ENCODE measurements around the gene ANKS1B.
"Not testable (repeated sequence)": the region's sequence is repeated elsewhere in the genome, so short reads cannot be mapped to it uniquely, and the experiment has no call there.

Gene ANKS1B

DNA sequence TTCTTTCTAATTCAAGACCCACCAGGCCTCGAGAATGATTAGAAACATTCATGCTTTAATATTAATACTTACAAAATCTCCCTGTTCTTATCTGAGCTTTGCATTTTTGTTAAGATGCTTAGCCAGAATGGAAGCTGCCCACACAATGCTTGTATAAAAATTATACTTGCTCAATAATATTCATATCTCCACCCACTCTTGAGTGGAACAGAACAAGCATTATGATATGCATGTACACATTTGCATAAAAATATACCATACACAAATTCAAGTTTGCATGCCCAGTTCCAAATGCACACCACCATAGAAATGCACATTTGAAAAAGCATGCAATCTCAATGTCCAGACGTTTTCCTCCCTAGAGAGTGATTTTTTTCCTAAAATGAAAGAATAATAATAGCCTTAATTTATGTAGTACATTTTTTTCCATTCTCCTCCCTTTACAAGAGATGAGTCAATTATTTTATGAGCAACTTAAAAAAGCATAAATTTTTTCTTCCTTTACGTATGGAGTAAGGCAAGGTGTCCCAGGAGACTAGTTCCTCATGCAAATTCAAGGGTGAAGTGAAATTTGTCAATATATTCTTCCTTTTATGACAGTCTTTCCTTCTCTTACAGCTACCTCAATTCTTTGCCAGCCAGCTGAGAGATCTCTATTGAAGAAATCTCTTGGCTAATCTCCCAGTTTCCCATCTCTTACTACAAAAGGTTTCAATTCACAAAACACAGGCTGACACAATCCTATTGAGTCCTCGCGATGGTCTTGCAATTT is 650.3 kb downstream of the ANKS1B start:
- peak; percentile 86 for DNase-seq

DNA sequence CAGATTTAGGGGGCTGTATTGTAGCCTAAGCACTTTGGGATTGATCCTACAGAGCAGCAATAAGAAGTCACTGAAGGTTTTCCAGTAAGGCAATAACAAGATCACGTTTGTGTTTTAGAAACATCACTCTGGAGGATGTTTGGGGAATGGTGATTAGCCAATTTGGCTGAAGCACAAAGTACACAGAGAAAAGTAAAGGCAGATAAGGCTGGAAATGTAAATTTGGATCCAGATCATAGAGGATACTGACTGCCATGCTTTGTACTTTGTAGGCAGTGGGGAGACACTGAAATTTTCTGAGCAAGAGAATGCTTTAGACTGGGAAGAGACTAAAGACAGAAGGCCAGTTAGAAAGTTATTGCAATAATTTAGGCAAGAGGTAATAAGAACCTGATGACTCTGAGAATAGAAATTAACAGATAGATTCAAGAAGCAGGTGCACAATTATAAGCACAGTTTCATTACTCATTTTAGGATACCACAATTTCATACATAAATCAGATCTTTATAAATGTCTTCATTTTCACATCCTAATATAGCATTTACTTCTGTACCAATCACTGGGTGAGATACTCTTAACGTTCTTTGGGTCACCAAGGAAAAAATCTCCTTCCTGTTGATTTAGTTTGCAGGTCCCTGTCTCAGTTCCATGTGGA is 651.7 kb downstream of the ANKS1B start:
- peak; percentile 6 for DNase-seq

DNA sequence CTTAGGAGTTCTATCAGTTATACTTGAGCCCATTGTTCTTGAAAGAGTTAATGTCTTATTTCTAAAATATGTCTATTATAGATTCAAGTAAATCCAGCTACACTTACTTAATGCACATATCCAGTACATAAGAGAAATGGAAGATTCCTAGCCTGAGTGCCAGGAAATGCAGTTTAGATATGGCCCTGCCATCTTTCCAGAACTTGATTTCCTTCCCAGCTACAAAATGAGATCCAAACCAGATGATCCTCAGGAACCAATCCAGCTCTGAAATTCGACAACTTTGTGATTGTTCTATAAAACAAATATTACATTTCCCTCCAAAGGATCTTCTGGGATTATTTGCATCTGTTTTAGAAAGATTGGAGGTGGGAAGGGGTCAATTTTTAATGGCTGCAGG is 654.5 kb downstream of the ANKS1B start:
- DNase-seq = no peak

DNA sequence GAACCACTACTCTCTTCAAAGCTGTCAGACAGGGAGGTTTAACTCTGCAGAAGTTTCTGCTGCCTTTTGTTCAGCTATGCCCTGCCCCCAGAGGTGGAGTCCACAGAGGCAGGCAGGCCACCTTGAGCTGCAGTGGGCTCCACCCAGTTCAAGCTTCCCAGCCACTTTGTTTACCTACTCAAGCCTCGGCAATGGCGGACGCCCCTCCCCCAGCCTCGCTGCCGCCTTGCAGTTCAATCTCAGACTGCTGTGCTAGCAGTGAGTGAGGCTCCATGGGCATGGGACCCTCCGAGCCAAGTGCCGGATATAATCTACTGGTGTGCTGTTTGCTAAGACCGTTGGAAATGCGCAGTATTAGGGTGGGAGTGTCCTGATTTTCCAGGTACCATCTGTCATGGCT is 663.5 kb downstream of the ANKS1B start:
- DNase-seq = not testable (repeated sequence)

DNA sequence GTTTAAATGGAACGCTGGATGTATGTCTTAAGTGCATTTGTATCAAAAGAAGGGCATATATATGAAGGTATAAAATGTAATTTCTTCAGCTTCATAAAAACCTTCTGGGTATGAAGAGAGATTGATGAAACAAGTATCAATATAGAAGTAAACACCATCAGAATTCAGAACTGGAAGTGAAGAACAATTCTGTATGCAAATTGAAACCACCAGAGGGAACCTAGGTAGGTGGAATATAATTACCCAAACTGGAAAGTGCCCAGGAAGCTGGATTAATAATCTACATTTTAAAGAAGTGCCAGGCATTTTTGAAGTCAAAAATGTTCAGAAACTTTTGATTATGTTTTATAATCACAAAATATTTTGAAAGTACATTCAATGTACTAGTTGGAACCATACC is 673.4 kb downstream of the ANKS1B start:
- no peak for DNase-seq

DNA sequence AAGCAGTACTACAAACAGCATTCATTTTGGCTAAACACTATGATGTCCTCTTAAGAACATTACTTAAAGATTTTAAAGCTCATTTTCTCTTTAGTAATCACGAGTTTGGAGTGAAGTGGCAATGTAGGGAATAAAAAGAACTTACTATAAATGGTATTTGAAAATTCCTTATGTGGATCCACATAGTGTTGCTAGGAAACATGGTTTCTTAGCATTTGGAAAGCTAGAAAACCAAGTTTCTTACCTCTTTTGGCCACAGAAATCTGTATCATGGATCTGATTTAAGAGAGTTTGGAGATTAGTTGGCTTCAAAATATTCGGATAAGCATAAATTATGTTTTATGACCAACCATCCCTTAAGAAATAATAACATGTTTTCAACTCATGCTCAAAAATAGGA is 674.9 kb downstream of the ANKS1B start:
- DNase-seq = no peak

DNA sequence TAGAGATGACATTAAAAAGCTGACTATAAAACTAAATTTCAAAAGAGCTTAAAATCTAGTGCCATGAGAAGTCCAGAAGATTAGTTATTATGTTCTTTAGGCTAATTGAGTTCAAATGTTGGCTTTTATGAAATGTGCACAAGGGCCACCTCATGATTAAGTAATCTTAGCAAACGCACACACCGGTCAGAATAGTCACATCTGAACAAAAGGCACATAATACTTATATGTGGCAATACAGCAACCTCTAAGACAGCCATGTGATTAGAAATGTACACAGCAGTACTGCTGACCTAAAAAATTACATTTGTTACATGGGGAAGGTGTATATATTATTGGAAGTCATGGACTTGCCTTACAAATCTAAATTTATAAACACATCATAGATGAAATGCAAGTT is 681.9 kb downstream of the ANKS1B start:
- no peak for DNase-seq

- no peak for DNase-seq
These were observed 697.6 kb downstream of the ANKS1B start for GRCh38 chr12:99287136-99287535.

DNA sequence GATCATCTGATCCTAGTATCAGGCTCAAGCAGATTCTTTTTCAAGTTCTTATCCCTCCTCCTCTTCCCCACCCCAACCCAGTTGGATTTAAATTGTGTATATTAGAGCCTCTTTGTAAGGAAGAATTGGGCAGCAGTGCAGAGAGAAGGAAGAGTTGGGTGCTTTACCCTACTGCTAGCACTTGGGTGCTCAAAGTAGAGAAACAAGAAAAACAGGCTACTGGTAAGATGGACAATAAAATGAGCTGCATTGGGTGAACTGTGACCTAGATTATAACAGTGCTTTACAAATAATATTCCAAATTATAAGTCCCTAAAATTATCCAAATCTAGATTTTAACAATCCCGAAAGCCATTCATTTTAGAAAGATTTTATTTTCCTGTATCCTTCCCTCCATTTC is 700.6 kb downstream of the ANKS1B start:
- no peak for DNase-seq

DNA sequence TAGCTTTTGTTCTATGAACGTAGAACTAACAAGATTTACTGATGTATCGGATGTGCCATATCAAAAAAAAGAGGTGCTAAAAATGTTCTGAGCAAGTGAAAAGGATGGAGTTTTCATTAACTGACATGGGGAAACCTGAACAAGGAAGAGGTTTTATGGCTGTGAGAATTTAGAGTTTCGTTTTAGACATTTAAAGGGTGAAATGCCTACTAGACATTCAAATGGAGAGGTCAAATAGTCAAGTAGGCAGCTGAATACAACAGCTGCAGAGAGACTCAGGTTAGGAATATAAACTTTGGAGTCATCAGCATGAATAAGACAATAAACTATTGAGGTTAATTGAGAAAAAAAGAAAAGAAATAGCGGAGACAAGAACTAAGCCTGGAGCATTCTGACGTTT is 702.1 kb downstream of the ANKS1B start:
- DNase-seq = no peak

DNA sequence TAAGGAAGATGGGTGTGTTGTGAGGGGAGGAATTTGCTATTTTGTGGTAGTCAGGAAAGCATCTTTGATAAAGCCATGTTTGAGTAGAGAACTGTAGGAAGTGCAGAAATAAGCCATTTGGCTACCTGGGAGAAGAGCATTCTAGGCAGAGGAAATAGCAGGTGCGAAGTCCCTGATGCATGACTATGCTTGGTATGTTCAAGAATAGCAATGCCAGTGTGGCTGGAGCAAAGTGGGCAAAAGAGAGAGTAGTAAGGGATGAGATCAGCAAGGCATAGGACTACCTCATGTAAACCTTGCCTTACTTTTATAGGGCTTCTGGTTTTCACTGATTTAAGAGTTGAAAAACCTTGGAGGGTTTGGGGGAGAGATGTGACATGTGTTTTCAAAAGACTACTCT is 702.6 kb downstream of the ANKS1B start:
- no peak for DNase-seq

- DNase-seq = no peak
These were observed 703.5 kb downstream of the ANKS1B start for GRCh38 chr12:99281277-99281676.

GRCh38 chr12:99278899-99279298 is 705.8 kb downstream of the ANKS1B start:
- DNase-seq = no peak

- DNase-seq = no peak
These were observed 707.0 kb downstream of the ANKS1B start for GRCh38 chr12:99277591-99278379.

DNA sequence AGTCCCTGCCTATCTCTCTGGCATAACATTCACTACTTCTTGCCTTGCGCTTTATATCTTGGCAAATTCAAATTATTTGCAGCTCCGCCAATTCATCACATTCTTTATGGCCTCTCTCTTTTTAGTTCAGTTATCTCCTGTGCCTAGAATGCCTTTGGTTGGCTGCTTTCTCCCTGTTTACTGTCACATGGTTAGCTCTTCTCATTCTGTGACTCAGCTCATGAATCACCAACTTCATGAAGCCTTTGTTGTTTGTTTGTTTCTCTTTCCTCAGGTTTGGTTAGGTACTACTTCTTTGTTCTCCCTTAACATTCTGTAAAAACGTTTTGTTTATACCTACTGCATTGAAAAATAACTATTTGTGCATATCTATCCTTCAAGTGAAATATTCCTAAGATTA is 713.7 kb downstream of the ANKS1B start:
- DNase-seq = no peak

- no peak for DNase-seq
These were observed 717.7 kb downstream of the ANKS1B start for GRCh38 chr12:99267038-99267437.

DNA sequence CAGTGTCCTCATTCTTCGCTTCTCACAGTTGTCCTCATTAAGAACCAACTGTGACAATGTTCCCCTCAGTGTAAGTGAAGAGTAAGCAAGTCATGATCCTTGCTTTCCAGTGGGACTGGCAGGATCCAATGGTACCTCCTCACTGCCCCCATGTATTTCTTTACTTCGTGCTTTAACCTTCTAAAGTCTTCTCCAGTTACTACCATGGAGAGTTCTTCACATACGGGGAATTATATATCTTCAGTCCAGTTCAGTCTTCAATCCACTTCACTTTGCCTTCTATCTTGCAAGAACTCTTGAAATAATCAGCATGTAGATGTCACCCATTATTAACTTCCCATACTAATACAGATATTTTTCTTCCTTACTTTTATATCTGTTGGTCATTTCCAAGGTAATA is 719.1 kb downstream of the ANKS1B start:
- DNase-seq = no peak

DNA sequence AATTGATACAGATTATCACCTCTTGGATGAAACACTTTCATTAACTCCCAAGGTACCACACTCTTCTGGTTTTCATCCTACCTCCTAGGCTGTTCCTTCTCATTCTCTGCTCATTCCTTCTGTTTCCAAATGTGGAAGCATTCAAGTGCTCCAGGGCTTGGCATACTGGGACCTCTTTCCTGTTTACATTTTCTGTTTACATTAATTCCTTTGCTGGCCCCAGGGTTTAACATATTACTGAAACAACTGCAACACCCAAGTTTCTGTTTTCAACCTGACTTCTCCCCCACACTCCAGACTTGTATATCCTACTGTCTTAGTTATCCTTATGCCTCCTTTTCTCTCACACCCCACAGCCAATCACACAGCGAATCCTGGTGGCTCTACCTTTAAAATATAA is 723.5 kb downstream of the ANKS1B start:
- DNase-seq = no peak

DNA sequence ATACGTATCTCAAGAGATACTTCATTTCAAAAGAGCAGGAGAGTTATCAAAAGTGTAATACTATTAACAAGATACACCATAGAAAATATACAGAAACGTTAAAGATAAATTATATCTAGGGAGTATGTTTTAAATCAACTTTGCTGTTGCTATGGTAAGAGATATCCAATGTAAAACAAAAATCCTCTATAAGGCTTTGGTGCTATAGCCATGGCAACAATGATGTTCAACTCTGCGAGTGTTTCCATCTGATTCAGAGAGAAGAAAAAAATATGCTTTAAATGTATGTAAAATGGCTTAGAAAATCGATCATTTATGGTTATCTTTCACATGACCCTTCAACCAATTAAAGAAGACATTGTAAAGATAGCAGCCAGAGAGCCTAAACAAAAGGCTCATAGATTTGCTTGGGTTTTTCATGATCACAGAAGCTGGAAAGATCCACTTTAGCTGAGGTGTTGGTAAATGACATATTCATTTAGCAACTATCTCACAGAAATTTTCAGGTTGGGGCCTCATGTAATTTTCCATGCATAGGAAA is 724.2 kb downstream of the ANKS1B start:
- no peak for DNase-seq

DNA sequence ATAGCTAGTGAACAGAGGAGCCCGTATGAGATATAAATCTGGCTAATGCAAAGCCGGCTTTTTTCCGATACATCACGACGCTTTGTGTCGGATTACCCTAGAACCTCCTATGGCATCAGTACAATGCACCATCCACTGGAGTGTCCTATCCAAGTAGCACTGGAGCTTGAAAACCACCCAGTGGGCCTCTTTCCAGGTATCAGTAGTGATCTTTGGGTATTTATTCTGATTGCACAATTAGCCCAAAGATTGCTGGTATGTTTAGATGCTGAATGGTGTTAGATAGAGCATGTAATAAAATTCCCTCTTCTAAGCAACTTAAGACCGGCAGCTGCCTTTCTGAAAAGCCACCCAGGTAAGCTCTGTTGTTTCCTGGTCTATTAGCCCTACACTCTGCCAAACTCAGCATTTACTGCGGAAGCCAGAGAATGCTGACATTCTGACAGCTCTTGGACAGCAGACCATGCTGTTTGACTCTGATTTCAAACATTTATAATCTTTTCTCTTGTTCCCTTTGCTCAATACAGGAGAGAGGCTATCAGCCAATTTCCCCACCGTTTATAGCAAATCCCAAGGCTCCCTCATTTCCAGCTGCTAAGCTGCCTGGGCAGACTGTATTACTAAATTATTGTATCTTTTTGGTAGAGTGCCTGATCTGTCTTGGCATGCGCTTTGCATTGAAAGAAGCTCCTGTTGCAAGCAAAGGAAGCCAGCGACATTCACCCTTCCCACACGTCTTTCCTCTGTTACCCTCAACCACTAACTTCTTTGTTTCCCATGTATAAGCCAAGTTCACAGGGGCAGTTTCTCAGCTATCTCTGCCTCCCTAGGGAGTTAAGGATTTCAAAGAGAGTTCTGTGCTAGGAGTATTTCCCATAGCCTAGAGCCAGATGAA is 725.4 kb downstream of the ANKS1B start:
- no peak for DNase-seq

GRCh38 chr12:99257672-99258071 is 727.1 kb downstream of the ANKS1B start:
- DNase-seq = no peak

- DNase-seq = no peak
These were observed 731.7 kb downstream of the ANKS1B start for GRCh38 chr12:99253068-99253467.

DNA sequence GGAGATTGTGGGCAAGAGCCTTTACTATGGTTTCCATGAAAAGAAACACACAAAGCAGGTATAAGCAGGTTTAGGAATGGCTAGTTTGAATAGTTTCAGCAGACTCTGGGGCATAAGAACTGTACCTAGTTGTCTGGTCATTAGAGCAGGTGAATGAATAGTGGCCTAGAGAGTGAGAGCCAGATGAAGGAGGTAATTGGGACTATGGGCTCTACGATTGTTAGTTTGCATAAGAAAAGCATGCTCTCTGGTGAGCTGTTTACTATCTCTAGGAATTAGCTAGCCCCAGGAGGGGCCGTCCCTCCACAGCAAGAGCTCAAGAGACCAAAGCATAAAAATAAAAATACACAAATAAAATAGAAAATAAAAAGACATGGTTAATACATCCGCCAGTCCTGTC is 734.6 kb downstream of the ANKS1B start:
- no peak for DNase-seq
